Loucy (cell line): ENCODE measurements around the gene PCDHB8.
"Not testable (repeated sequence)": the region's sequence is repeated elsewhere in the genome, so short reads cannot be mapped to it uniquely, and the experiment has no call there.

Experiments used
- H2AFZ ChIP-seq: fragments of 200-600 bp; sonication (generic); 2 replicates; pipeline ENCODE4 v1.6.0; 2016; ENCODE audit warnings: antibody characterized with exemption, mild to moderate bottlenecking, low read length, moderate library complexity
- H3F3A ChIP-seq: fragments of 200-600 bp; 2 replicates; pipeline ENCODE4 v1.6.0; 2016; ENCODE audit warnings: antibody characterized with exemption, low read depth, mild to moderate bottlenecking
- H3K27me3 ChIP-seq: fragments of 200-600 bp; sonication (generic); 2 replicates; pipeline ENCODE4 v1.6.1; 2014; ENCODE audit warnings: low read length, mild to moderate bottlenecking; ENCODE audit not compliant: insufficient read depth, poor library complexity, severe bottlenecking
- H3K36me3 ChIP-seq: fragments of 200-600 bp; sonication (generic); 2 replicates; pipeline ENCODE4 v1.6.1; 2016; ENCODE audit warnings: low read length; ENCODE audit not compliant: insufficient read depth
- H3K4me1 ChIP-seq: fragments of 200-600 bp; sonication (generic); 2 replicates; pipeline ENCODE4 v1.5.1; 2014; ENCODE audit warnings: low read length, mild to moderate bottlenecking; ENCODE audit not compliant: insufficient read depth, poor library complexity, severe bottlenecking
- H3K4me2 ChIP-seq: fragments of 200-600 bp; sonication (generic); 2 replicates; pipeline ENCODE4 v1.6.0; 2014; ENCODE audit warnings: antibody characterized with exemption, low read length, low read depth, mild to moderate bottlenecking; ENCODE audit not compliant: poor library complexity, severe bottlenecking
- H3K4me3 ChIP-seq: fragments of 200-600 bp; sonication (generic); 2 replicates; pipeline ENCODE4 v1.5.1; 2014; ENCODE audit warnings: low read length, mild to moderate bottlenecking, mixed read lengths; ENCODE audit not compliant: poor library complexity, severe bottlenecking
- H3K79me2 ChIP-seq: fragments of 200-600 bp; sonication (generic); 2 replicates; pipeline ENCODE4 v1.6.1; 2014; ENCODE audit warnings: low read length; ENCODE audit not compliant: insufficient read depth
- H3K9ac ChIP-seq: fragments of 200-600 bp; sonication (generic); 2 replicates; pipeline ENCODE4 v1.6.0; 2014; ENCODE audit warnings: mild to moderate bottlenecking, low read depth, low read length, moderate library complexity; ENCODE audit not compliant: poor library complexity, severe bottlenecking
- H3K9me2 ChIP-seq: fragments of 200-600 bp; sonication (generic); replicated peaks from 2 replicates; pipeline ENCODE4 v1.6.1; 2016; ENCODE audit warnings: low read depth, low read length, mixed read lengths
- H3K9me3 ChIP-seq: fragments of 200-600 bp; sonication (generic); 2 replicates; pipeline ENCODE4 v1.6.1; 2014; ENCODE audit warnings: mild to moderate bottlenecking, antibody characterized with exemption, low read length, low read depth; ENCODE audit not compliant: insufficient read depth
- H4K20me1 ChIP-seq: fragments of 200-600 bp; sonication (generic); 2 replicates; pipeline ENCODE4 v1.6.0; 2014; ENCODE audit warnings: antibody characterized with exemption, low read length, mild to moderate bottlenecking; ENCODE audit not compliant: insufficient read depth, poor library complexity, severe bottlenecking
- EZH2phosphoT487 ChIP-seq: fragments of 200-600 bp; IDR thresholded peaks from 2 replicates; pipeline ENCODE4 v1.6.1; 2018; ENCODE audit warnings: antibody characterized with exemption, mild to moderate bottlenecking, moderate library complexity, borderline replicate concordance
- TF ChIP-seq, protein P1 (sequence below): fragments of 200-600 bp; sonication (generic); conservative IDR thresholded peaks from 2 replicates; pipeline ENCODE4 v1.5.1; 2014; ENCODE audit warnings: mild to moderate bottlenecking, antibody characterized with exemption, low read length

PCDHB8 gene

GRCh38 chr5:141149812-141150211 is 27.8 kb upstream of the PCDHB8 start, which contains the start of gene PCDHB6:
TSS of gene PCDHB6 (plus strand) at chr5:141150057. CDS start at chr5:141150258, 201 bp downstream.
- H3K9ac ChIP-seq = no peak within 1 kb of the TSS
- no peaks in the 10 kb centered on the region for H3K27me3 ChIP-seq
- no peaks in the 10 kb centered on the region for H3F3A ChIP-seq
- no peak for TF ChIP-seq EZH2phosphoT487
- TF ChIP-seq, protein P1, sequence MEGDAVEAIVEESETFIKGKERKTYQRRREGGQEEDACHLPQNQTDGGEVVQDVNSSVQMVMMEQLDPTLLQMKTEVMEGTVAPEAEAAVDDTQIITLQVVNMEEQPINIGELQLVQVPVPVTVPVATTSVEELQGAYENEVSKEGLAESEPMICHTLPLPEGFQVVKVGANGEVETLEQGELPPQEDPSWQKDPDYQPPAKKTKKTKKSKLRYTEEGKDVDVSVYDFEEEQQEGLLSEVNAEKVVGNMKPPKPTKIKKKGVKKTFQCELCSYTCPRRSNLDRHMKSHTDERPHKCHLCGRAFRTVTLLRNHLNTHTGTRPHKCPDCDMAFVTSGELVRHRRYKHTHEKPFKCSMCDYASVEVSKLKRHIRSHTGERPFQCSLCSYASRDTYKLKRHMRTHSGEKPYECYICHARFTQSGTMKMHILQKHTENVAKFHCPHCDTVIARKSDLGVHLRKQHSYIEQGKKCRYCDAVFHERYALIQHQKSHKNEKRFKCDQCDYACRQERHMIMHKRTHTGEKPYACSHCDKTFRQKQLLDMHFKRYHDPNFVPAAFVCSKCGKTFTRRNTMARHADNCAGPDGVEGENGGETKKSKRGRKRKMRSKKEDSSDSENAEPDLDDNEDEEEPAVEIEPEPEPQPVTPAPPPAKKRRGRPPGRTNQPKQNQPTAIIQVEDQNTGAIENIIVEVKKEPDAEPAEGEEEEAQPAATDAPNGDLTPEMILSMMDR = no peak
- no peak within 1 kb of the TSS for H3K4me3 ChIP-seq
- no peak within 1 kb of the TSS for H2AFZ ChIP-seq
- H3K4me1 ChIP-seq = no peaks in the 10 kb centered on the region
- H3K79me2 ChIP-seq = no peaks in the 10 kb centered on the region
- H3K4me2 ChIP-seq = no peak within 1 kb of the TSS
- no peaks in the 10 kb centered on the region for H4K20me1 ChIP-seq
- H3K9me3 ChIP-seq = no peaks in the 10 kb centered on the region
- no peaks in the 10 kb centered on the region for H3K9me2 ChIP-seq
- H3K36me3 ChIP-seq = no peaks in the 10 kb centered on the region

DNA sequence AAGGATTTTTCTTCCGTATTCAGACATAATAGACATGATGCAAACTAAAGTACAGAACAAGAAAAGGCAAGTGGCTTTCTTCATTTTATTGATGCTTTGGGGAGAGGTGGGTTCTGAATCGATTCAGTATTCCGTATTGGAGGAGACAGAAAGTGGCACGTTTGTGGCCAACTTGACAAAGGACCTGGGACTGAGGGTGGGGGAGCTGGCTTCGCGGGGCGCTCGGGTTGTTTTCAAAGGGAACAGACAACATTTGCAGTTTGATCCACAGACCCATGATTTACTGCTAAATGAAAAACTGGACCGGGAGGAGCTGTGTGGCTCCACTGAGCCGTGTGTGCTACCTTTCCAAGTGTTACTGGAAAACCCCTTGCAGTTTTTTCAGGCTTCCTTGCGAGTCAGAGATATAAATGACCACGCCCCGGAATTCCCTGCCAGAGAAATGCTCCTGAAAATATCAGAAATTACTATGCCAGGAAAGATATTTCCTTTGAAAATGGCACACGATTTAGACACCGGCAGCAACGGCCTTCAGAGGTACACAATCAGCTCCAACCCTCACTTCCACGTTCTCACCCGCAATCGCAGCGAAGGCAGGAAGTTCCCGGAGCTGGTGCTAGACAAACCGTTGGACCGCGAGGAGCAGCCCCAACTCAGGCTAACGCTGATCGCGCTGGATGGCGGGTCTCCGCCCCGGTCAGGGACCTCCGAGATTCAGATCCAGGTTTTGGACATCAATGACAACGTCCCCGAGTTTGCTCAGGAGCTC is 27.2 kb upstream of the PCDHB8 start:
- H3K4me2 ChIP-seq = no peak overlapping the region
- TF ChIP-seq EZH2phosphoT487 = no peak
- TF ChIP-seq, protein P1 = no peak
- no peaks in the 10 kb centered on the region for H3K4me1 ChIP-seq
- no peaks in the 10 kb centered on the region for H3K9me3 ChIP-seq
- H3K79me2 ChIP-seq = no peaks in the 10 kb centered on the region
- H3K27me3 ChIP-seq = no peaks in the 10 kb centered on the region
- H3K9me2 ChIP-seq = no peaks in the 10 kb centered on the region
- no peak overlapping the region for H3K9ac ChIP-seq
- H4K20me1 ChIP-seq = no peaks in the 10 kb centered on the region
- no peaks in the 10 kb centered on the region for H3F3A ChIP-seq
- H3K4me3 ChIP-seq = no peak overlapping the region
- no peaks in the 10 kb centered on the region for H3K36me3 ChIP-seq
- H2AFZ ChIP-seq = no peak overlapping the region

- Histone ChIP-seq H3K79me2 (no peaks in the 10 kb centered on the region), H4K20me1 (no peaks in the 10 kb centered on the region), H2AFZ (no peak overlapping the region), H3K9me2 (no peaks in the 10 kb centered on the region), H3K4me1 (no peaks in the 10 kb centered on the region), H3K4me3 (no peak overlapping the region), H3K9me3 (no peaks in the 10 kb centered on the region), H3K9ac (no peak overlapping the region), H3K4me2 (no peak overlapping the region), H3K27me3 (no peaks in the 10 kb centered on the region), H3K36me3 (no peaks in the 10 kb centered on the region), H3F3A (no peaks in the 10 kb centered on the region)
- TF ChIP-seq, protein P1 = no peak
- no peak for TF ChIP-seq EZH2phosphoT487
Measured at GRCh38 chr5:141150993-141151325, 26.6 kb upstream of the PCDHB8 start.

- H3K4me2 ChIP-seq, H3K9ac ChIP-seq, H3K9me3 ChIP-seq, H2AFZ ChIP-seq, H3K79me2 ChIP-seq, H3K27me3 ChIP-seq, H3K4me1 ChIP-seq, H4K20me1 ChIP-seq, H3F3A ChIP-seq, H3K4me3 ChIP-seq, H3K9me2 ChIP-seq, H3K36me3 ChIP-seq: not testable (repeated sequence)
Measured at GRCh38 chr5:141151632-141152031, 26.0 kb upstream of the PCDHB8 start.

- H3K9ac ChIP-seq, H3F3A ChIP-seq, H3K4me1 ChIP-seq, H3K4me3 ChIP-seq, H3K36me3 ChIP-seq, H4K20me1 ChIP-seq, H3K79me2 ChIP-seq, H3K9me2 ChIP-seq, H3K27me3 ChIP-seq, H3K9me3 ChIP-seq, H3K4me2 ChIP-seq, H2AFZ ChIP-seq: not testable (repeated sequence)
Measured at GRCh38 chr5:141152096-141152495, 25.5 kb upstream of the PCDHB8 start.
